MCF 10A (cell line): ENCODE data around the gene RCAN1. TPM values are rescaled to one million over a fixed set of nuclear protein-coding genes. Genes with fewer than 3 reads are reported as not detected.

ENCODE experiments used
- Bru-seq: library from RNA; stranded (reverse); fragments of 400-500 nt; gene quantifications from one replicate; lab custom pipeline; 2021; lab: Mats Ljungman, UMichigan
- BruChase-seq, 2 experiments: library from RNA; stranded (reverse); fragments of 400-500 nt; gene quantifications; one replicate each; lab custom pipeline; 2021; lab: Mats Ljungman, UMichigan
- BruUV-seq: library from RNA; stranded (reverse); fragments of 400-500 nt; replicated peaks from 2 replicates; lab custom pipeline; 2021; lab: Mats Ljungman, UMichigan
- CTCF ChIA-PET: fragments of 300-600 bp; sonication (Branson Sonifier 250); formaldehyde crosslinking; extraction: SDS; loops from one replicate; lab custom pipeline; 2021; ENCODE audit warnings: antibody characterized with exemption, inconsistent platforms; lab: Yijun Ruan, JAX
- POLR2A ChIA-PET: fragments of 300-600, 350-650 bp; sonication (Branson Sonifier 250); formaldehyde crosslinking; extraction: SDS; loops from one replicate; lab custom pipeline; 2020; ENCODE audit warnings: antibody characterized with exemption, inconsistent platforms; lab: Yijun Ruan, JAX
- DNase-seq: peaks from one replicate; pipeline ENCODE4 v3.0.0-alpha.2; 2018; ENCODE audit not compliant: unreplicated experiment
- H3K27ac Mint-ChIP-seq: one replicate; pipeline ENCODE4 v1.8.0; 2022; ENCODE audit warnings: mild to moderate bottlenecking, low read depth, mixed read lengths; ENCODE audit not compliant: unreplicated experiment
- H3K27me3 Mint-ChIP-seq: one replicate; pipeline ENCODE4 v1.8.0; 2022; ENCODE audit warnings: mixed read lengths; ENCODE audit not compliant: insufficient read depth, unreplicated experiment
- H3K36me3 Mint-ChIP-seq: one replicate; pipeline ENCODE4 v1.8.0; 2022; ENCODE audit warnings: mild to moderate bottlenecking, moderate library complexity, mixed read lengths; ENCODE audit not compliant: insufficient read depth, unreplicated experiment
- H3K4me1 Mint-ChIP-seq: one replicate; pipeline ENCODE4 v1.8.0; 2022; ENCODE audit warnings: mixed read lengths; ENCODE audit not compliant: insufficient read depth, unreplicated experiment
- H3K4me3 Mint-ChIP-seq: one replicate; pipeline ENCODE4 v1.8.0; 2022; ENCODE audit warnings: mild to moderate bottlenecking, moderate library complexity, mixed read lengths; ENCODE audit not compliant: unreplicated experiment
- H3K9me3 Mint-ChIP-seq: one replicate; pipeline ENCODE4 v1.8.0; 2022; ENCODE audit warnings: mixed read lengths; ENCODE audit not compliant: unreplicated experiment
- intact Hi-C: fragments of 100-400 bp; cut with micrococcal nuclease; formaldehyde crosslinking; loops from 2 replicates; pipeline ENCODE4 v1.14.1; 2022
- long read RNA-seq: library from polyadenylated mRNA; stranded (forward); transcript quantifications from one replicate; pipeline ENCODE4 v2.0.0, GENCODE V29; 2022
- total RNA-seq: library from RNA; stranded (reverse); gene quantifications from 2 replicates; pipeline ENCODE4 v1.2.3, GENCODE V29; 2022
- TF ChIP-seq, protein P1 (sequence below): fragments of 200-600 bp; IDR thresholded peaks from one replicate; pipeline ENCODE4 v1.8.0; 2022; ENCODE audit warnings: antibody characterized with exemption, mild to moderate bottlenecking; ENCODE audit not compliant: unreplicated experiment

Gene RCAN1
- 11.9 and 18.4 TPM in 2 replicates for total RNA-seq
- Bru-seq, nascent RNA: percentile 52 among the genes with signal in this experiment
- BruChase-seq, experiment 1, labeled RNA remaining after a 6-hour chase: percentile 53 among the genes with signal in this experiment
- BruChase-seq, experiment 2, labeled RNA remaining after a 2-hour chase: percentile 50 among the genes with signal in this experiment
- long read RNA-seq, transcript RCAN1-201 (4 exons, 2,490 nt): major isoform, 48 of 71 reads
- long read RNA-seq, transcript RCAN1-202 (4 exons, 2,408 nt): minor isoform, 22 of 71 reads
- long read RNA-seq, partial matches to known transcripts: 1 of 71 reads
- long read RNA-seq, other reads (novel, unspliced or antisense): 0 of 71 reads

GRCh38 chr21:34614628-34615486, at the start of gene RCAN1:
Gene RCAN1 (minus strand): TSS chr21:34615113. CDS start chr21:34615011, 102 bp downstream.
- TF ChIP-seq, protein P1, sequence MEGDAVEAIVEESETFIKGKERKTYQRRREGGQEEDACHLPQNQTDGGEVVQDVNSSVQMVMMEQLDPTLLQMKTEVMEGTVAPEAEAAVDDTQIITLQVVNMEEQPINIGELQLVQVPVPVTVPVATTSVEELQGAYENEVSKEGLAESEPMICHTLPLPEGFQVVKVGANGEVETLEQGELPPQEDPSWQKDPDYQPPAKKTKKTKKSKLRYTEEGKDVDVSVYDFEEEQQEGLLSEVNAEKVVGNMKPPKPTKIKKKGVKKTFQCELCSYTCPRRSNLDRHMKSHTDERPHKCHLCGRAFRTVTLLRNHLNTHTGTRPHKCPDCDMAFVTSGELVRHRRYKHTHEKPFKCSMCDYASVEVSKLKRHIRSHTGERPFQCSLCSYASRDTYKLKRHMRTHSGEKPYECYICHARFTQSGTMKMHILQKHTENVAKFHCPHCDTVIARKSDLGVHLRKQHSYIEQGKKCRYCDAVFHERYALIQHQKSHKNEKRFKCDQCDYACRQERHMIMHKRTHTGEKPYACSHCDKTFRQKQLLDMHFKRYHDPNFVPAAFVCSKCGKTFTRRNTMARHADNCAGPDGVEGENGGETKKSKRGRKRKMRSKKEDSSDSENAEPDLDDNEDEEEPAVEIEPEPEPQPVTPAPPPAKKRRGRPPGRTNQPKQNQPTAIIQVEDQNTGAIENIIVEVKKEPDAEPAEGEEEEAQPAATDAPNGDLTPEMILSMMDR: no peak
- intact Hi-C loops: no loop called here
- Mint-ChIP-seq H3K9me3 (no peaks in the 10 kb centered on the region), H3K27ac (peak within 1 kb of the TSS; percentile 63), H3K4me1 (peaks cover 6% of the 10 kb centered on the region), H3K27me3 (no peaks in the 10 kb centered on the region), H3K36me3 (no peaks in the 10 kb centered on the region), H3K4me3 (peak within 1 kb of the TSS; percentile 81)
- BruUV-seq: no TSS peak
- CTCF ChIA-PET: interaction anchor here (0.6 to 4.6 kb wide), 3 partner anchors 13 to 249 kb away, joined by 3 to 42 read pairs (median 5); no protein-coding TSS in a partner anchor
- POLR2A ChIA-PET: interaction anchor here (0.5 to 2.9 kb wide), 10 partner anchors 10 to 1522 kb away, joined by 3 to 9 read pairs (median 4); no protein-coding TSS in a partner anchor
- peak; percentile 94 for DNase-seq

DNA sequence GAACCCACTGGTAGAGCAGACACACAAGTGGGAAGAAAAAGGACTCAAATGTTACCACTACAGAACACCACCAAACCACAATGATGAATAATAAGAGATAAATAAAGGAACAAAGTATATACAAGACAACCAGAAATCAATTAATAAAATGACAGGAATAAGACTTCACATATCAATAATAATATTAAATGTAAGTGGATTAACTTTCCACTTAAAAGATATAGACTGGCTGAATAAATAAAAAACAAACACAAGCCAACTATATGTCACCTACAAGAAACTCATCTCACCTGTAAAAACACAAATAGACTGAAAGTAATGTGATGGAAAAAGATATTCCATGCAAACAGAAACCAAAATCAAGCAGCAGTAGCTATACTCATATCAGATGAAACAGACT, 46.9 kb upstream of the RCAN1 start:
- no TSS peak for BruUV-seq
- no peak overlapping the region for H3K4me3 Mint-ChIP-seq
- H3K27me3 Mint-ChIP-seq: peaks cover 39% of the 10 kb centered on the region

DNA sequence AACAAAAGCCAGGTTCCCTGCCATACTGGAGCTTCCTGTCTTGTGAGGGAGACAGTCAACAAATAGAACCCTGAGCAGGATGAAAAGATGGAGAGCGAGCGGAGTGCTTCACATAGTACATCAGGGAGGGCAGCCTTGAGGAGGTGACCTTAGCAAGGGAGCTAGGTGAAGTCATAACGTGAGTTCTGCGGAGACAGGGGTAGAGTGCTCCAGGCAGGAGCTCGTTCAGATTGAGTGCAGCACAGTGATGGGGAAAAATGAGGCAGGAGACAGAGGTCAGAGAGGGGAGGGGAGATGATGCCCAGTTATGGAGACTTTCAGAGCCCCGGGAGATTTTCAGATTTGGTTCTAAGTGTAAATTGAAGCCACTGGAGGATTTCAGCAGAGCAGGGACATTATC, 38.6 kb upstream of the RCAN1 start:
- H3K27ac Mint-ChIP-seq: no peak overlapping the region
- ChIA-PET CTCF (interaction anchor here (0.6 to 1.4 kb wide), 3 partner anchors 9 to 14 kb away, joined by 3 to 4 read pairs (median 4); no protein-coding TSS in a partner anchor), POLR2A (interaction anchor here (0.7 kb wide), 1 partner anchor 34 kb away, joined by 4 read pairs; no protein-coding TSS in a partner anchor)
- peaks cover 90% of the 10 kb centered on the region for H3K27me3 Mint-ChIP-seq
- no peak overlapping the region for H3K4me3 Mint-ChIP-seq
- TF ChIP-seq, protein P1: no peak
- BruUV-seq: no TSS peak
- H3K36me3 Mint-ChIP-seq: no peaks in the 10 kb centered on the region
- no peaks in the 10 kb centered on the region for H3K9me3 Mint-ChIP-seq
- intact Hi-C loops: no loop called here
- DNase-seq: no peak
- no peaks in the 10 kb centered on the region for H3K4me1 Mint-ChIP-seq

More for the DNA sequence above, 46.9 kb upstream of the RCAN1 start:
- intact Hi-C loops: no loop called here
- no peaks in the 10 kb centered on the region for H3K36me3 Mint-ChIP-seq
- no peak overlapping the region for H3K27ac Mint-ChIP-seq
- CTCF ChIA-PET: no interaction called here
- H3K4me1 Mint-ChIP-seq: no peaks in the 10 kb centered on the region
- DNase-seq: no peak
- TF ChIP-seq, protein P1: no peak
- POLR2A ChIA-PET: interaction anchor here (0.6 kb wide), 1 partner anchor 41 kb away, joined by 3 read pairs; no protein-coding TSS in a partner anchor
- peaks cover 23% of the 10 kb centered on the region for H3K9me3 Mint-ChIP-seq
